Activated CD8-positive, alpha-beta memory T cell treated with anti-CD3 and anti-CD28 coated beads for 24 hours (primary cell): ENCODE data around the gene LIPH.
"Not testable (repeated sequence)": the region's sequence is repeated elsewhere in the genome, so short reads cannot be mapped to it uniquely, and the experiment has no call there.

ENCODE experiments used
- DNase-seq: peaks from one replicate; pipeline ENCODE4 v3.0.0-alpha.2; 2020

The LIPH gene

DNA sequence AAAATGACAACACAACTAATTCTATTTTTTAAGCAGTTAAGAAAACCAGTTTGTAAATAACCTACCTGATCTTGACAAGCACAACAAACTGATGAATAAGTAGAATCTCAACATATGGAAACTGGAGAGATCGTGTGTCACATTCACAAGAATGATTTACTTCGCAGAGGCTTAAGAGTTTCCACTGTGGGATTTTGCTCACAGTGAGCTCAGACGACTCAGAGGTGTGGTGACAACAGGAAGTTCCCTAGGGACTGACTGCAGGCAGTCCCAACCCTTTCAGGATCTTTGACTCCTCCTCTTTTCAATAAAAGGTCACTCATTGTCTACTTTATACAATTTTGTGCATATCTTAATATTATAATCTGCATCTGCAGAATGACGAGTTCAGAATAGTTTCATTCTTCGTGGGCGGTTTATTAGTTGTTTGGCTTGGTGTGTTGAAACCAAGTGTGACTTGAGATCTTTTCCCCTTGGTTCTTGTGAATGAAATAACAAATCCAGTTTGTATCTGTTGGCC lies at the start of gene LIPH:
Gene LIPH (minus strand): TSS at position 231 of the 520 bp plus-strand sequence. CDS start 117 bp downstream, at position 114.
- DNase-seq: no peak

DNA sequence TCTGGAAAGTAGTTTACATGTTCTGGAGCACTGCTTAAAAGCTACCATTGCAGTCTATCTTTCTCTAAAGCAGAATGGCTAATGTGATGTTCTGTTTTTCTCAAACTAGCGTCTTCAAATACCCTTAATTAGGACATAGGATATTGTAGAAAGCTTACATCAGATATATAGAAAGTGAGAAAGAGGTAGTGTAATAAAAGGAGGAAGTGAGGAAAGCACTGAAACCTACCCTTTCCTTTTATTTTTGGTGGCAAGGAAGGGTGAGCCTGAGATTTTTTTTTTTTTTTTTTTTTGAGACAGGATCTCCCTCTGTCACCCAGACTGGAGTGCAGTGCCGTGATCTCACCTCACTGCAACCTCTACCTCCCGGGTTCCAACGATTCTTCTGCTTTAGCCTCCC lies 43.1 kb upstream of the LIPH start:
- no peak for DNase-seq

DNA sequence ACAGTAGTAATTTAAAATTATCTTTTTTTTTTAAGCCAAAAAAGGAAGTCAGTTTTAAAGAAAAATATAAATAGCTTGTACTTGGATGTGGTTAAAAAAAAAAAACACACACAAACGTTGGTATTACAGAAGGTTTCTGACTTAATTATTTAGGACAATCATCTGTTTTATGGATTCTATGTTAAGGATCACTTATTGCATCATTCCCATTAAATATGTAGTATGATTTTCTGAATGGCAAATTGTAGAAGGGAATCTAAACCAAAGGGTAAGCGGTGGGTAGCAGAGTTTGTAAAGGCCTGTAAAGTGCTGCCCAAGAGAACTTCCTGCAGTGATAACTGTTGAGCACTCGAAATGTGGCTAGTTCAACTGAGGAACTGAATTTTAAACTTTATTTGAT lies 41.7 kb upstream of the LIPH start:
- DNase-seq: no peak

DNA sequence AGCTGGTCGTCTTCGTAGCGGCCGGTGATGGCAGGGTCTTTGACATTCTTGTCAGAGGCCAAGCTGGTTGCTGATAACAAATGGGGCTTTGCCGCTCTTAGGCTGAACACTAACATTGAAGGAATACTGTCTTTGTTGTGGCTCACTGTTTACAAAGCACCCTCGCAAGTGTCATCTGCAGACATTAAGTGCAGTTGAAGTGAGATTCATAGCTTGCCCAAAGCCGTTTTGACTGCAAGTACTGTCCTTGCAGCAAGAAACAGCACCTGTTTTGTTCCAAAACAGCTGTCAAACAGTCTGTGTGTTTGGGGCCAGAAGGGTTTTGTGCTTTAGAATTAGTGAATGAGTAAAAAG lies 34.3 kb upstream of the LIPH start:
- no peak for DNase-seq

DNA sequence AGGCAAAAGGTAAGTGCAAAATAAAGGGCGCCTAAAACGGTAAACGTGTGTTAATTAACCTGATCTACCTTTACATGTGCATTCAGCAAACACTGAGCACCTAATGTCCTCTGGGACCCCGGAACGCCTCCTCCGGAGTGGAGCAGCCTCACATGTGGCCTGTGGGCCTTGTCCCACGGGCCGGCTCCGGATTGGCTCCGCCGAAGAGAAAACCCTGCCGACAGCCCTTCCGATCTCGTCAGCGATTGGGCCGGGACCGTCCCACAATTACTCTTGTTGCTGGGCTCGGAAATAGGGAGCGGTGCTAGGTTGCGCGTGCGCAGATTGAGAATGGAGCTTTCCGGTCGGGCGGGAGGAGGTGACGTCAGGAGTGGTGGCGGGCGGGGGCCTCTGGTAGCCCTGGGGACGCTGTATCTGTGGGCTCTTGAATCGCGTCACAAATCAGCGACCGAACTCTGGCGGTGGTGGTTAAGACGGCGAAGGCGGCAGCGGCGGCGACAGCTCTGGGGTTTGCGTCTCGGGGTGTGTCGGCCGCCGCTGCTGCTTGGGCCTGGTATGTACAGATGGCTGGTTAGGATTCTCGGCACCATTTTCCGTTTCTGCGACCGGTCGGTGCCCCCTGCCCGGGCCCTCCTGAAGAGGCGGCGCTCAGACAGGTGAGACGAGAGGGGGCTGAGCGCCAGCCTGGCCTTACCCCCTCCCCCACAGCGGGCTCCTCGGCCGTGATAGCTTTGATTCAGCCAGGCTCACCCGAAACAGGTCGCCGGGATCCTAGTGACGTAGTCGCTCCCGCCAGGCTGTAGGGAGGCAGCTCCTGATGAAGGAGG lies 33.7 kb upstream of the LIPH start, which contains the start of gene SENP2:
Gene SENP2 (plus strand): TSS at position 437 of the 827 bp plus-strand sequence. CDS start 119 bp downstream, at position 556.
- peak; percentile 99 for DNase-seq

DNA sequence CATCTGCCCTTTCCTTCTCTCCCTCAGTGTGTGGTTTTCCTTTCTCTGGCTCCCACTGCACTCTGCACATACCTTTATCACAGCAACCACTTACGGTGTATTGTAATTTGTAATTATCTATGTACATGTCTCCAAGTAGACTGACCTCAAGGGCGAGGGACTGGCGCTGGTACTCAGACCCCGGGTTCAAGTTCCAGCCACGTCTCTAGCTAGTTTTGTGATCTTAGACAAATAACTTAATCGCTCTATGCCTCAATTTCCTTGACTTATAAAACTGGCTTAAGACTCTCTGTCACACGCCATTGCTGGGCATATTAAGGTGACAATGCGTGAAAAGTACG lies 33.1 kb upstream of the LIPH start:
- no peak for DNase-seq

DNA sequence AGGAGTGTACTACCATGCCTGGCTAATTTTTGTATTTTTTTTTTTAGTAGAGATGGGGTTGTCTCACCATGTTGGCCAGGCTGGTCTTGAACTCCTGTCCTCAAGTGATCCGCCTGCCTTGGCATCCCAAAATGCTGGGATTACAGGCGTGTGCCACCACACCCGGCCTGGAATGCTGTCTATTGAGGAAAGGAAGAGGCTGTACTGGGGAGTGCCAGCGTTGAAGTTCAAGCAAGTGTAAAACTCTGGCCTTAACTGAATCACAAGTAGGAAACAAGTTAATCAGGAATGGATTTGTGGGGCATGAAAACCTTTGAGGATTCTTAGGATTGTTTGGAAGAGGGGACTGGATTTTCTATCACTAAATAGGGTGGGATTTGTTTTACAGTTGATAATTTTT lies 32.3 kb upstream of the LIPH start:
- no peak for DNase-seq

DNA sequence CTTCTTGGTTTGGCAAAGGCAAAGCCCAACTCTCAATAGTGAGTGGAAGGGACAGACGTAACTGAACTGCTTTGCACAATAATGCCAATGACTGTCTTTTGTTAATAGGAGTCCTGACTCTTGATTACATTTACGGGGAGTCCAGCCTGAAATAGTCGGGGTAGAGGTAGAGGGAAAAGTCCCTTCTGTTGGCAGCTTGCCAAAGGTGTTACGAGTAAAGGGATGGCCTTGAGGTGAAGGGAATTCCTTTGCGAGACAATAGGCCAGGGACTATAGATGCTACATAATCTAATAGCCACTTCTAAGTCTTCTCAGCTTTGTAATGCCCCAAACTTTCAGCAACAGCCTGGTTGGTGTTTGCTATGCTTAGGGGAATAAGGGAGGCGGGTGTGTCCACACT lies 31.5 kb upstream of the LIPH start:
- DNase-seq: no peak

DNA sequence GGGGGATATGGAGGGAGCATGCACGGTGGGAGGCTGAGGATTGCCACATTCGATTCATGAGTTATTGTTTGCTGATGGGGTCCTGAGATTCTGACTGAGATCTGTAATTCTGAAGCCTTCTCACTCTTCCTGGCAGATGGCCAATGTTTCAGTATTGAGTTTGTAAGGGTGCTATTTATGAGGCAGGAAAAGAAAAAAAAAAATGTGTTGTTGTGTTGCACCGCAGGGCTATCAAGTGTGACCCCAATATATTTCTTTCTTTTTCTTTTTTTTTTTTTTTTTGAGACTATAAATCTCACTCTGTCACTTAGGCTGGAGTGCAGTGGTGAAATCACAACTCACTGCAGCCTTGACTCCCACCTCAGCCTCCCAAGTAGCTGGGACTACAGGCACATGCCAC lies 30.5 kb upstream of the LIPH start:
- no peak for DNase-seq

DNA sequence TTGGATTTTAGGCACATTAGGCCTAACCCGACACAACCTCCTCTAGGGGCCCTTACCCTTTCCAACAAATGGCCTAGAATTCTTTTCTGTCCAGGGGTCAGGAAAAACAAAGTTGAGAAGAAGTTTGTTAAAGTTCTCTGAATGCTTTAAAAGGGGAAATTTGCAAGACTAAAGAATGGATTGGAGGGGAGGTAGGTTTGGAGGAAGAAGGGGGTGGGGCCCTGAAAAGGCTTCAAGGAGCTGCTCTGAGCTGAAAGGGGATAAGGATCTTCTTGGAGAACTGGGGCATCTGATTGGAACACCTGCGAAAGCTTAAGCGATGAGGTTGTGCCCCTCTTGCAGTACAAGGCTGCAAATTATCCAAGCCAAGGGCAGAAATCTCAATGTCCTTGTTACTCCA lies 29.8 kb upstream of the LIPH start:
- DNase-seq: no peak

DNA sequence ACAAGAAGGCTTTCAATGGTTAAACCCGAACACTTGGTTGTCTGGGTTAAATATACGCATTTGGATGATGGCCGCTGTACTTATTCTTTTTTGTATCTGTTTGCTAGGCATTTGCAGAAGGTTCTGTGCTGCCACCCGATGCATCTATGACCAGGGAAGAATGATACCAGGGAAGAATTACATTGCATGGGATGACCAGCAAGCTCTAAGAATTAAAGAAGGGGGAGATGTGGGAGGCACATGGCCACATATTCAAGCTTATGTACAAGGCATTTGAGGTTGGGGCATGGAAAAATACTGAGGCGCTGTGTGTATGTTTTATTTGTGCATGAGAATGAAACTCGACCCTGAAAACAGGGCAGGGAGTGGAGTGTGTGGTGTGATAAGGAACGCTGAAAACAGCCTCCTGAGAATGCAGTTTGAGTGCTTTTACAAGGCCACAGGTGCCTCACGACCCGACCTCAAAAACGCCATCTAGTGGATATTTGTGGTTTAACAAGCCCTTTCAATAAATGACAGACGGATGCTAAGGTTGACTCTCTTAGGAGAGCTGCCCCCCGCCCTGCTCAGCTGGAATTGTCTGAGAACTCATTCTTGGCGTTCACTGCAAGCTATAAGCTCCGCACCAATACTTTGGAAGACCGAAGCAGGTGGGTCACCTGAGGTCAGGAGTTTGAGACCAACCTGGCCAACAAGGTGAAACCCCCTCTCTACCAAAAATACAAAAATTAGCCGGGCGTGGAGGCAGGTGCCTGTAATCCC lies 22.9 kb upstream of the LIPH start:
- DNase-seq: peak; percentile 68

DNA sequence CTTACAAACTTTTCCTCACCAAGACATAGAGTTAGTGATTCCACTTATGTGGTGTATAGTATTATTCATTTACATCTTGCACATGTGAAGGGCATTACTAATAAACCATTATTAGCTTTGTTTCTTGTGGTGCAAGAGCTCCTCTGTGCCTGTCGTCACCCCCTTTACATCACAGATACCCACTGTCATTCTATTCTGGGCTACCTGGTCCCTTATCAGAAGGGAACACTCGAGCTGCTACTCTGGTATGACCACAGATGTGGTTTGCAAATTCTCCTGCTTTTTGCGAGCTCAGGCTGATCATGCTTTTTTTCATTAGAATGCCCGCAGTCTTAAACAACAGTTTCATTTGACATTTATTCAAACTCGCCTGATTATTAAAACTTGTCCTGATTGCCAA lies 19.8 kb upstream of the LIPH start:
- no peak for DNase-seq

DNA sequence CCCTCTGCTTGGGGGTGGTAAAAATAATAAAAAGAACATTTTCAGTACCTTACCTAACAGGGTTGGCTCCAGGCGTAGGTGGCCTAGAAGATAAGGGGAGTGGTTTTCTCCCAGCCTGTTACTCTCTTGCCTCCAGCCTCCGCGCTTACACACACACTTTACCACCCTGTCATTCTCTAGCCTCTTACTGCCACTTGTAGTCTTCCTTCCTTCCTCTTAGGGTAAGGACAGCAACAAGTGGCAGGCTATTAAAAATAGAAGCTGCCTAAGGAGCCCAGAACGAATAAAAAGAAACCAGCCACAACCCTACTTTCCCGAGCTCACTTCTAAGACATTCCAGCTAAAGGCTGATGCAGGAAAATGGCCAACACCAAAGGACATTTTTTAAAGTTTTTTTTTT lies 9.6 kb upstream of the LIPH start:
- DNase-seq: no peak

DNA sequence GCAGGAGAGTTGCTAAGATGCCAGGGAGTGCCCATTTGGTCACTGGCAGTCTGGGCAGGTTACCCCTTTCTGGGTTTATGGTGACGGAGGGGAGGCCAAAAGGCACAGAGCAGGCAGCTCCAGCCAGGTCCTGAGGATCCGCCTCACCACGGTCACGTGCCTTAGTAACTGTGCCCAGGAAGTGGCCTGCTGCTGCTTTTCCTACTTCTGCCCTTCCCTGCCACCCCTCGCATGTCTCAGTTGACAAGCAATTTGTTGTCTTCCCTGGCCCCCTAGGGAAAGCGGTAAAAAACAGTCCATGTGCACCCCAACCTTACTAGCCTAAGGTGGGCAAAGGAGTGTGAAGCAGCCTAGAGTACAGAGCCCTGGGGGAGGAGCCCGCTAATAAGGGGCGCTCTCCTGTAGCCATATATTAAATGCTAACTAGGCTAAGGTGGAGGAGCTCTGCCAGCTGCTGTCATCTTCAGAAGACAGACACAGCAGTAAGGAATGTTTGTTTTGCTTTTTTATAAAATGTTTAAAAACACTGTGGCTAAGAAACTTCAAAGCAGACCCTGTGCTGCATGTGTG lies 9.1 kb upstream of the LIPH start:
- peak; percentile 59 for DNase-seq

DNA sequence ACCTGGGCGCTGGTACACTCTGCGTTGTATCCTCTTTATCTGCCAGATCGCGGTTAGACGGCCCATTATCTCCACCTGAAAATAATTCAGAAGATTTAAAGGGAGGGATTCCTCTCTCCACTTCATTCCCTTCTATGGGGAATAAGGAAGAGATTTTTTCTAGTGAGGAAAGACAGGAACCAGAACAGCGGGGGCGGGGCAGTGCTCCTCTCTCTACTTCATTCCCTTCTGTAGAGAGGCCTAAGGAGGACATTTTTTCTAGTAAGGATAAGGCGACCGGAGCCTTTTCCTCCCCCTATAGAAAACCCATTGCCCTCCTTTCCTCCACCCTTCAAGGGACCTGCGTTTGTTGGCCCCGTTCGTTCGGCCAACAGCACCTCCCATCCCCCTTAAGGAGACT lies 8.3 kb upstream of the LIPH start:
- DNase-seq: no peak

DNA sequence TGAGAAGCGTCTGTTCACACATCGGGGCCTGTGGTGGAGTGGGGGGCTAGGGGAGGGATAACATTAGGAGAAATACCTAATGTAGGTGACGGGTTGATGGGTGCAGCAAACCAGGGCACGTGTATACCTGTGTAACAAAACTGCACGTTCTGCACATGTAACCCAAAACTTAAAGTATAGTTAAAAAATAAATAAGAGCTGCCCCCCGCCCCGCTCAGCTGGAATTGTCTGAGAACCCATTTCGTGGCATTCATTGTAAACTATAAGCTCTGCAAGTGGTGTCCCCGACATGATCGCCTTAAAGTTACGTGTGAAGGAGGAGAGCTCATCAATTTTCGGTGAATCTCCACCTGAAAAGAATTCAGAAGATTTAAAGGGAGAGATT lies 7.3 kb upstream of the LIPH start:
- no peak for DNase-seq

DNA sequence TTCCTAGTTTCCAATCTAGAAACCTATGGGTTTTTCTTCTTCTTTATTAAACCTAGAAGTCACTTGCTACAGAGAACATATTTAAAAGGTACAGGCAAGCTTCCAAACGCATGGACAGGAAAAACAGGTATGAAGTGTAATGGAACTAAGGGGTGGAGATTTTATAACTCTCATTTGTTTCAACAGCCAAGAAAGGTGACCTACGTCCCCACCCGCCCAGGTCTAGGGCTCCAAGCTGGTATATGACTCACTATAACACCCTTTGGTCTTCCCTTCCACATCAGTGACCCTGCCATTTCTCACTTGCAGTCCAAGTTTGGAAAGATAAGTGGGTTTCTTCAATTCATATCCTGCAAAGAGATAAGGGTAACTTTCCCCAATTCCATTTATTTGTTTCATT lies 6.0 kb upstream of the LIPH start:
- DNase-seq: no peak

DNA sequence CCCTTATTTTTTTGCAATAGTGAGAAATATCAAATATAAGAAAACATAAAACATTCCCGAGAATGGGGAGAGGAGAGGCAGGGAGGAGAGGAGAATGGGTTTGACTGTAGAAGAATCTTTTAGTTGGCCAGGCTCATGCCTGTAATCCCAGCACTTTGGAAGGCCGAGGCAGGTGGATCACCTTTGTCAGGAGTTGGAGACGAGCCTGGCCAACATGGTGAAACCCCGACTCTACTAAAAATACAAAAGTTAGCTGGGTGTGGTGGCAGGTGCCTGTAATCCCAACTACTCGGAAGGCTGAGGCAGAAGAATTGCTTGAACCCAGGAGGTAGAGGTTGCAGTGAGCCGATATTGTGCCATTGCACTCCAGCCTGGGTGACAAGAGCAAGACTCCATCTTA lies 4.3 kb upstream of the LIPH start:
- not testable (repeated sequence) for DNase-seq

DNA sequence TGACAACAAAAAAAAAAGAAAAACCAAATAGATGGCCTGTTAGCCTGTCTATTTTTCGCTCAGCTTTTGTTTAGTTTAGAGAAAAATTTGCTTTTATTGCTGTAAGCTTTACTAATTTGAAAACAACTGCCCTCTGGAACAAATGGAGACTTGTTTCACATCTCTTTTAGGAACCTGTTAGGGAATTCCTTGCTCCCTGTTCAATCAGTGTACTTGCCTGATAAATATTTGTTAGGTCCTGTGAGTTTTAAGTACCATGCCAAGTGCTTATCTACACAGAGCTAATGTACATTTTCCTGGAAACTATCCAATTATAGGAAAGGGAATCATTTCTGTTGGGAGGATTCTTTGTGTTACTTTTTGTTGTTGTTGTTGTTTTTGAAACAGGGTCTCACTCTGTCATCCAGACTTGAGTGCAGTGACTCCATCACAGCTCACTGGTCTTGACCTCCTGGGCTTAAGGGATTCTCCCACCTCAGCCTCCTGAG lies 3.5 kb upstream of the LIPH start:
- no peak for DNase-seq

DNA sequence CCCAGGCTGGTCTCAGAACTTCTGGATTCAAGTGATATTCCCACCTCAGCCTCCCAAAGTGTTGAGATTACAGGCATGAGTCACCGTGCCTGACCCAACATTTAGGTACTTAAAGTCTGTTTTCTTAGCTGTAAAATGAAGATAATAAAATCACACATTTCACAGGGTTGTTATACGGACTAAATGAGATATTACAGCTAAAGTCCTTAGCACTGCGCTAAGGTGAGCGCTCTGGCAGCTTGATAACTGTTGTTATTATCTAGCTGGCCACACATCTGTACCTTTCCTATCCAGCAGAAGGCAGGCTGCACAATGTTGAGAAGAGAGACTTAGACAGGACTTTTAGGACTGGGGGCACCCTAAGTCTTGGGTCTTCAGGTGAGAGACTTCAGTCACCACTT lies 2.7 kb upstream of the LIPH start:
- no peak for DNase-seq

DNA sequence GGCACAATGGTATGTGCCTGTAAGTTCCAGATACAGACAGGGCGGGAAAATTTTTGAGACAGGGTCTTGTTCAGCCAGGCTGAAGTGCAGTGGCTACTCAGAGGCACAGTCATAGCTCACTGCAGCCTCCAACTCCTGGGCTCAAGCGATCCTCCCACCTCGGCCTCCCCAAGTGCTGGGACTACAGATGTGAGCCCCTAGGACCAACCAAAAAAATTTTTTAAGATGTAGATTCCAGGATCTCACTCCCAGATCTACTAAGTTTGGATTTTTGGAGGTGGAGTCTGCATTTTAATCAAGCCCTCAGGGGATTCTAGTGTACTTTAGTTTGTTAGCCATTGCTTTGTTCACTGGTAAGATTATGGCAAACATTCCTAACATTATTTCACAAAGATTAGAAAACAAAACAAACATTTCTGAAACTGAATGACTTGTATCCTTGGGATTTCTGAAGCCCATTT lies 2.7 kb downstream of the LIPH start:
- no peak for DNase-seq

DNA sequence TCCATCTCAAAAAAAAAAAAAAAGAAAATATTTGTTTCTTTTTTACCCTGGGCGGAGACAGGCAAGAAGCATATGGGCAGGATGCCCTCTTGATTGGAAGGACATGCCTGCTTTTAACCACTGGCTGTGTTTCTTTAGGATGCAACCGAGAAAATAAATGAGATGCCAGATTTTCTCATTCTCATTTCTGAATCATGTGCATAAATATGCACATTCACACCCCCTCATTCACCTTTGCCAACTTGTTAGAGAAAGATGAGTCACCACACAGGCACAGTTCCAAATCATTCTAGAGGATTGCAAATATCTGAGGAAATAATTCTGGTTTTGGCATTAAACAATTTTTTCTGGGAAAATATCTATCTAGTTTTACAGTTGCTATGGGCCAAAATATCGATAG lies 3.3 kb downstream of the LIPH start:
- DNase-seq: no peak

DNA sequence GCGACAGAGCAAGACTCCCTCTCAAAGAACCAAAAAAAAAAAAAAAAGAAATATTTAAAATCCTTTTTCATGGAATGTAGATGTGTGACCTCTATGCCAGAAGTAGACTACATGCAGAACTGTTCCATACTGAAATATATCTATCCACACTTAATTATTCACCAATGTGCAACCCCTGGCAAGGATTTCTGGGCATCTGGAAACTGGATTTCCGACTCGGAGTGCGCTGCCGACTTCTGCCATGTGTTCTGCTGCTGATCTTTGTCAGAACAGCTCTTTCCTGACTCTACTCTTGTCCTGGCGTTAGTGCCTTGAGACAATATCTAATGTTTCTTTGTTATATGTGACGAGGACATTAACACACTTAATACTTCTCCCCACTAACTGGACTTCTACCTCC lies 11.7 kb downstream of the LIPH start:
- DNase-seq: no peak

DNA sequence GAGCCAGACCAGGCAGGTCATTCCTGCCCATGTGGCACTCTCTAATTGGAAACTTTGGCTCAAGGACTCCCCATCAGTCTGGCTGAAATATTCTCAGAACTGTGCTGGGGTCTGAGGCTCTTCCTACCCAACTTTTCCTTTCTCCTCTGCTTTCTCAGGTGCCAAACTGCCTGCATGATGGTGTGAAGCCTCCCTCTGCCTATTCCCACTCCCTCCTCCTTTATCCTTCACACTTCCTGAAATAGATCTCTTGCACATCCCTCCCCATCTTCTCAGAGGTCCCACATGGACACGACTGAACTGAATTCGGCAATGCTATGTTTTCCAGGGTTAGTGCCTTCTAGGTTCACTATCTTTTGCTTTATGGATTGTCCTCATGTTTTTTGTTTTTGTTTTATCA lies 12.5 kb downstream of the LIPH start:
- DNase-seq: no peak
